ENCODE data around the gene PRDM9.
"Not testable (repeated sequence)": the region's sequence is repeated elsewhere in the genome, so short reads cannot be mapped to it uniquely, and the experiment has no call there.

DNA sequence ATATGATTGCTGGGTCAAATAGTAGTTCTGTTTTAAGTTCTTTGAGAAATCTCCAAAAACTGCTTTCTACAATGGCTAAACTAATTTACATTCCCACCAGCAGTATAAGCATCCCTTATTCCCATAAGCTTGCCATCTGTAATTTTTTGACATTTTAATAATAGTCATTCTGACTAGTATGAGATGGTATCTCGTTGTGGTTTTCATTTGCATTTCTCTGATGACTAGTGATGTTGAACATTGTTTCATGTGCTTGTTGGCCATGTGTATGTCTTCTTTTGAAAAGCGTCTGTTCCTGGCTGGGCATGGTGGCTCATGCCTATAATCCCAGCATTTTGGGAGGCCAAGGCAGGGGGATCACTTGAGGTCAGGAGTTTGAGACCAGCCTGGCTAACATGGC lies 21.2 kb upstream of the PRDM9 start:
- TF ChIP-seq, protein P1, sequence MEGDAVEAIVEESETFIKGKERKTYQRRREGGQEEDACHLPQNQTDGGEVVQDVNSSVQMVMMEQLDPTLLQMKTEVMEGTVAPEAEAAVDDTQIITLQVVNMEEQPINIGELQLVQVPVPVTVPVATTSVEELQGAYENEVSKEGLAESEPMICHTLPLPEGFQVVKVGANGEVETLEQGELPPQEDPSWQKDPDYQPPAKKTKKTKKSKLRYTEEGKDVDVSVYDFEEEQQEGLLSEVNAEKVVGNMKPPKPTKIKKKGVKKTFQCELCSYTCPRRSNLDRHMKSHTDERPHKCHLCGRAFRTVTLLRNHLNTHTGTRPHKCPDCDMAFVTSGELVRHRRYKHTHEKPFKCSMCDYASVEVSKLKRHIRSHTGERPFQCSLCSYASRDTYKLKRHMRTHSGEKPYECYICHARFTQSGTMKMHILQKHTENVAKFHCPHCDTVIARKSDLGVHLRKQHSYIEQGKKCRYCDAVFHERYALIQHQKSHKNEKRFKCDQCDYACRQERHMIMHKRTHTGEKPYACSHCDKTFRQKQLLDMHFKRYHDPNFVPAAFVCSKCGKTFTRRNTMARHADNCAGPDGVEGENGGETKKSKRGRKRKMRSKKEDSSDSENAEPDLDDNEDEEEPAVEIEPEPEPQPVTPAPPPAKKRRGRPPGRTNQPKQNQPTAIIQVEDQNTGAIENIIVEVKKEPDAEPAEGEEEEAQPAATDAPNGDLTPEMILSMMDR (IDR thresholded peaks at IDR 0.05) = not testable (repeated sequence)
- TF ChIP-seq POLR2A (IDR thresholded peaks at IDR 0.05) = not testable (repeated sequence)

Data from esophagus squamous epithelium (tissue), 4 donors.